Astrocyte (in vitro differentiated cells and primary cell): ENCODE data around the gene MMP19. TPM values are rescaled to one million over a fixed set of nuclear protein-coding genes. Genes with fewer than 3 reads are reported as not detected.
A peak's percentile ranks its signal among the peaks of the same experiment; 100 is the strongest.

Experiments used
- DNase-seq: peaks from one replicate; pipeline ENCODE4 v3.0.0-alpha.2; 2010; ENCODE audit warnings: low read depth
- FAIRE-seq: peaks from 2 replicates; lab custom pipeline; 2011; peaks lifted over from hg19 to GRCh38; lab: Jason Lieb, UNC
- H2AFZ ChIP-seq: 2 replicates; pipeline ENCODE4 v1.6.0; 2012; ENCODE audit warnings: low read depth, low read length, inconsistent platforms
- H3K27ac ChIP-seq: 2 replicates; pipeline ENCODE4 v1.5.1; 2011; ENCODE audit warnings: low read depth, low read length, inconsistent platforms
- H3K27me3 ChIP-seq: 2 replicates; pipeline ENCODE4 v1.6.0; 2011; ENCODE audit warnings: low read length, inconsistent platforms; ENCODE audit not compliant: insufficient read depth
- H3K36me3 ChIP-seq: 2 replicates; pipeline ENCODE4 v1.5.1; 2011; ENCODE audit warnings: low read length, inconsistent platforms; ENCODE audit not compliant: insufficient read depth
- H3K4me1 ChIP-seq: 2 replicates; pipeline ENCODE4 v1.5.1; 2011; ENCODE audit warnings: low read length, inconsistent platforms; ENCODE audit not compliant: insufficient read depth
- H3K4me2 ChIP-seq: 2 replicates; pipeline ENCODE4 v1.6.0; 2012; ENCODE audit warnings: low read length, inconsistent platforms
- H3K4me3 ChIP-seq: 2 replicates; pipeline ENCODE4 v1.5.1; 2011; ENCODE audit warnings: low read depth, mild to moderate bottlenecking, low read length, inconsistent platforms; ENCODE audit not compliant: insufficient read depth
- H3K79me2 ChIP-seq: 2 replicates; pipeline ENCODE4 v1.6.0; 2012; ENCODE audit warnings: mild to moderate bottlenecking, low read length, inconsistent platforms; ENCODE audit not compliant: insufficient read depth
- H3K9ac ChIP-seq: 2 replicates; pipeline ENCODE4 v1.6.0; 2012; ENCODE audit warnings: mild to moderate bottlenecking, low read length, inconsistent platforms
- H3K9me3 ChIP-seq: 2 replicates; pipeline ENCODE4 v1.5.1; 2012; ENCODE audit warnings: low read depth, mild to moderate bottlenecking, low read length, inconsistent platforms; ENCODE audit not compliant: insufficient read depth
- H4K20me1 ChIP-seq: 2 replicates; pipeline ENCODE4 v1.6.0; 2012; ENCODE audit warnings: low read length, inconsistent platforms; ENCODE audit not compliant: insufficient read depth
- H3K27ac Mint-ChIP-seq: one replicate; pipeline ENCODE4 v1.8.0; 2021; ENCODE audit warnings: mild to moderate bottlenecking, mixed read lengths; ENCODE audit not compliant: unreplicated experiment
- H3K27me3 Mint-ChIP-seq: one replicate; pipeline ENCODE4 v1.8.0; 2021; ENCODE audit warnings: low read depth, mixed read lengths; ENCODE audit not compliant: unreplicated experiment
- H3K36me3 Mint-ChIP-seq: one replicate; pipeline ENCODE4 v1.8.0; 2021; ENCODE audit warnings: low read depth, mixed read lengths; ENCODE audit not compliant: unreplicated experiment
- H3K4me1 Mint-ChIP-seq: one replicate; pipeline ENCODE4 v1.8.0; 2021; ENCODE audit warnings: low read depth, mixed read lengths; ENCODE audit not compliant: unreplicated experiment
- H3K4me3 Mint-ChIP-seq: one replicate; pipeline ENCODE4 v1.8.0; 2021; ENCODE audit warnings: mild to moderate bottlenecking, moderate library complexity, mixed read lengths; ENCODE audit not compliant: unreplicated experiment
- H3K9me3 Mint-ChIP-seq: one replicate; pipeline ENCODE4 v1.8.0; 2021; ENCODE audit warnings: mild to moderate bottlenecking, mixed read lengths; ENCODE audit not compliant: unreplicated experiment
- EZH2 ChIP-seq: IDR thresholded peaks from 2 replicates; pipeline ENCODE4 v1.6.1; 2012; ENCODE audit warnings: mild to moderate bottlenecking, low read length, inconsistent platforms; ENCODE audit not compliant: insufficient read depth
- total RNA-seq: library from RNA; stranded (reverse); gene quantifications from 2 replicates; pipeline ENCODE4 v1.2.1, GENCODE V29; 2021
- TF ChIP-seq, protein P1 (sequence below): IDR thresholded peaks from 2 replicates; pipeline ENCODE4 v1.5.1; 2011; ENCODE audit warnings: low read depth, mild to moderate bottlenecking, inconsistent platforms, low read length, moderate library complexity; ENCODE audit not compliant: insufficient read depth

Gene MMP19
- total RNA-seq, 1 donor from 2014 or later = 4.7 TPM

DNA sequence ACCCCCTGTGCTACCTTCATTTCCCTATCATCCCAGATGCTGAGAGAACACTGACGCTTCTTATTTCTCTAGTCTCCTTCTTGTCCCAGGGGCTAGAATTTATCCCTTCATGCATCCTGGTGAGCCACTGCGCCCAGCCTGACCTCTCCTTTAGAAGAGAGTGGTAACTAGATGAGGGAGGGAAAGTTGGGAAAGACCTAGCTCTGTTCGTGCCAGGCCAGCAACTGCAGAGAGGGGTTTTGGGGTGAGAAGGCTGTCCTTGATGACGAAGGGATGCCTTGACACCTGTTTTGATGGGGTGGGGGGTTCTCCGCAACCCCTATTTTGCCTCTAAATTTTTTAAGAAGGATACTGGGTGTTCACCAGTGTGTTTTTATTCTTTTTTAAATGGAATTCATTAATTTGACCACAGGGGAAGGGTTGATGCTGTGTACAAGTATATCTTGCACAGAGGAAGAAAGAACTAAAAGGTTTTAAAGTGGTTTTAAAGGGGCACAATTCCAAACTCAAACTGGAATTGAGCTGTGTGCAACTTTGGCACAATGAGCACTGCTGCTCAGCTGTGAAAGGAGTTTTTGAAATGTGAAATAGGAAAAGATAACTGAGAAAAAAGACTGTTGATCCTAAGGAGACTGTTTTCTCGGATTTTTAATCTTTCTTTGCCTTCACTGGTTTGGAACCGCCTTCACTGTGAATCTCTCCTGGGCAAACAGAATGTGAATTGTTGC is 7.0 kb upstream of the MMP19 start:
- Mint-ChIP-seq H3K27me3 (no peaks in the 10 kb centered on the region), H3K4me1 (peaks cover 32% of the 10 kb centered on the region), H3K36me3 (no peaks in the 10 kb centered on the region), H3K27ac (no peak overlapping the region), H3K9me3 (no peaks in the 10 kb centered on the region), H3K4me3 (no peak overlapping the region)
- Histone ChIP-seq H3K4me3 (no peak overlapping the region), H3K27ac (no peak overlapping the region), H3K27me3 (no peaks in the 10 kb centered on the region), H3K4me1 (peaks cover 16% of the 10 kb centered on the region), H3K9ac (no peak overlapping the region), H3K79me2 (no peaks in the 10 kb centered on the region), H2AFZ (no peak overlapping the region), H4K20me1 (no peaks in the 10 kb centered on the region), H3K9me3 (no peaks in the 10 kb centered on the region), H3K36me3 (no peaks in the 10 kb centered on the region), H3K4me2 (no peak overlapping the region)
- FAIRE-seq (no peak), DNase-seq (no peak)
- no peak for TF ChIP-seq EZH2
- TF ChIP-seq, protein P1, sequence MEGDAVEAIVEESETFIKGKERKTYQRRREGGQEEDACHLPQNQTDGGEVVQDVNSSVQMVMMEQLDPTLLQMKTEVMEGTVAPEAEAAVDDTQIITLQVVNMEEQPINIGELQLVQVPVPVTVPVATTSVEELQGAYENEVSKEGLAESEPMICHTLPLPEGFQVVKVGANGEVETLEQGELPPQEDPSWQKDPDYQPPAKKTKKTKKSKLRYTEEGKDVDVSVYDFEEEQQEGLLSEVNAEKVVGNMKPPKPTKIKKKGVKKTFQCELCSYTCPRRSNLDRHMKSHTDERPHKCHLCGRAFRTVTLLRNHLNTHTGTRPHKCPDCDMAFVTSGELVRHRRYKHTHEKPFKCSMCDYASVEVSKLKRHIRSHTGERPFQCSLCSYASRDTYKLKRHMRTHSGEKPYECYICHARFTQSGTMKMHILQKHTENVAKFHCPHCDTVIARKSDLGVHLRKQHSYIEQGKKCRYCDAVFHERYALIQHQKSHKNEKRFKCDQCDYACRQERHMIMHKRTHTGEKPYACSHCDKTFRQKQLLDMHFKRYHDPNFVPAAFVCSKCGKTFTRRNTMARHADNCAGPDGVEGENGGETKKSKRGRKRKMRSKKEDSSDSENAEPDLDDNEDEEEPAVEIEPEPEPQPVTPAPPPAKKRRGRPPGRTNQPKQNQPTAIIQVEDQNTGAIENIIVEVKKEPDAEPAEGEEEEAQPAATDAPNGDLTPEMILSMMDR = no peak

DNA sequence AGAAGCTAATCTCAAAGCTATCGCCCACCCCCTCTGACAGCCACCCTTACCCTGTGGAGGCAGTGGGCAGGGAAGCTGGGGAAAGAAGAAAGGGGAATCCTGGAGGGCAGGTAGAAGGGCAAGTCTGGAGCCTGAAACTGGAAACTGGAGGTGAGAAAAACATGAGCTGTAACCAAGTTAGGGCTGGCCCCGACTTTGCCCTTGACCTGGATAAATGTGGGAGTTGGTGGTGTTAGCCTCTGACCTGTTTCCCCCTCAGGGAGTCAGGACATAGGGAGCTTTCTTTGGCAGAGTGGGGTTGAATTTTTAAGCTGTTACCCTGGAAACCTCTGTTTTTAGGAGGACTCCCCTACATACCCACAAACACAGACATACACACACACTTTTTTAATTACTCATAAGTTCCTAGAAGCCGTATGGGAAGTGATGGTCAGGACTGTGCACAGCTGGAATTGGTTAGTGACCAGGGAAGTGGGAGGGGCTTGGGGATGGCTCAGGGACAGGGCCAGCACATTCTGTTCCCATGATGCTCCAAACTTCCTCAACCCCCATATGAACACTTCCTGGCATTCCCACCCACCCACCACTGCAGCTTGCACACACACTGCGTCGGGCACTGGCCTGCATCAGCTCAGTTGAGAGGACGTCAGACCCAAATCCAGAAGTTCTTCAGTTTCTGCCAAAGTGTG is 5.0 kb upstream of the MMP19 start:
- Mint-ChIP-seq H3K4me1 (peaks cover 37% of the 10 kb centered on the region), H3K36me3 (no peaks in the 10 kb centered on the region), H3K27ac (peak overlapping the region; percentile 92), H3K9me3 (no peaks in the 10 kb centered on the region), H3K4me3 (no peak overlapping the region), H3K27me3 (no peaks in the 10 kb centered on the region)
- Histone ChIP-seq H3K79me2 (no peaks in the 10 kb centered on the region), H3K9ac (peak overlapping the region; percentile 88), H3K36me3 (no peaks in the 10 kb centered on the region), H2AFZ (peak overlapping the region; percentile 37), H4K20me1 (no peaks in the 10 kb centered on the region), H3K4me3 (peak overlapping the region; percentile 11), H3K27ac (peak overlapping the region; percentile 99), H3K27me3 (no peaks in the 10 kb centered on the region), H3K4me2 (peak overlapping the region; percentile 78), H3K4me1 (peaks cover 23% of the 10 kb centered on the region), H3K9me3 (no peaks in the 10 kb centered on the region)
- DNase-seq (peak; percentile 99), FAIRE-seq (peak; percentile 29)
- no peak for TF ChIP-seq EZH2
- TF ChIP-seq, protein P1 = no peak

- peak; percentile 74 for DNase-seq
- H3K4me1 ChIP-seq = peaks cover 30% of the 10 kb centered on the region
- peak overlapping the region; percentile 78 for H3K4me2 ChIP-seq
- Mint-ChIP-seq H3K27ac (peak overlapping the region; percentile 92), H3K4me3 (no peak overlapping the region), H3K4me1 (peaks cover 42% of the 10 kb centered on the region), H3K9me3 (no peaks in the 10 kb centered on the region), H3K27me3 (no peaks in the 10 kb centered on the region), H3K36me3 (no peaks in the 10 kb centered on the region)
- TF ChIP-seq, protein P1 = no peak
- TF ChIP-seq EZH2 = no peak
- peak overlapping the region; percentile 88 for H3K9ac ChIP-seq
- H4K20me1 ChIP-seq = no peaks in the 10 kb centered on the region
- peak overlapping the region; percentile 99 for H3K27ac ChIP-seq
- no peaks in the 10 kb centered on the region for H3K9me3 ChIP-seq
- no peak for FAIRE-seq
- H3K36me3 ChIP-seq = no peaks in the 10 kb centered on the region
- H3K27me3 ChIP-seq = no peaks in the 10 kb centered on the region
- peak overlapping the region; percentile 24 for H2AFZ ChIP-seq
- H3K79me2 ChIP-seq = peaks cover 3% of the 10 kb centered on the region
- no peak overlapping the region for H3K4me3 ChIP-seq
Measured at GRCh38 chr12:55847033-55847432, 4.3 kb upstream of the MMP19 start.
